Parathyroid adenoma (tissue), 2 donors: ENCODE results near the gene HERC4.

ENCODE experiments used
- H2AFZ ChIP-seq: fragments of 300-600 bp; sonication (generic); one replicate; pipeline ENCODE4 v1.7.0; 2017; ENCODE audit warnings: antibody characterized with exemption, mild to moderate bottlenecking
- H3K27ac ChIP-seq: fragments of 300-600 bp; sonication (generic); one replicate; pipeline ENCODE4 v1.7.0; 2017
- H3K27me3 ChIP-seq: fragments of 300-600 bp; sonication (generic); one replicate; pipeline ENCODE4 v1.7.0; 2017; ENCODE audit warnings: low read length; ENCODE audit not compliant: control insufficient read depth, insufficient read depth
- H3K36me3 ChIP-seq: fragments of 300-600 bp; sonication (generic); one replicate; pipeline ENCODE4 v1.7.0; 2017; ENCODE audit warnings: low read length; ENCODE audit not compliant: control insufficient read depth, insufficient read depth
- H3K4me1 ChIP-seq: fragments of 300-600 bp; sonication (generic); one replicate; pipeline ENCODE4 v1.7.0; 2017; ENCODE audit warnings: control low read depth
- H3K4me2 ChIP-seq: fragments of 300-600 bp; sonication (generic); one replicate; pipeline ENCODE4 v1.7.0; 2017; ENCODE audit warnings: low read length
- H3K4me3 ChIP-seq: fragments of 300-600 bp; sonication (generic); one replicate; pipeline ENCODE4 v1.7.0; 2017; ENCODE audit warnings: low read depth, low read length
- H3K79me2 ChIP-seq: fragments of 300-600 bp; sonication (generic); one replicate; pipeline ENCODE4 v1.7.0; 2017; ENCODE audit warnings: control low read depth
- H3K9ac ChIP-seq: fragments of 300-600 bp; sonication (generic); one replicate; pipeline ENCODE4 v1.7.0; 2017; ENCODE audit warnings: mild to moderate bottlenecking
- H3K9me3 ChIP-seq: fragments of 300-600 bp; sonication (generic); one replicate; pipeline ENCODE4 v1.7.0; 2017; ENCODE audit warnings: low read length; ENCODE audit not compliant: control insufficient read depth
- CTCF ChIP-seq: fragments of 300-600 bp; sonication (generic); IDR thresholded peaks from one replicate; pipeline ENCODE4 v1.7.0; 2017; ENCODE audit warnings: antibody characterized with exemption, mild to moderate bottlenecking
- donor health status: primary hyperparathyroidism.

The HERC4 gene

GRCh38 chr10:68118657-68119056, 43.6 kb upstream of the HERC4 start:
- TF ChIP-seq CTCF, result no peak
- Histone ChIP-seq H3K4me3 (no peak overlapping the region), H3K36me3 (no peaks in the 10 kb centered on the region), H2AFZ (no peak overlapping the region), H3K4me2 (no peak overlapping the region), H3K79me2 (no peaks in the 10 kb centered on the region), H3K9ac (no peak overlapping the region), H3K4me1 (no peaks in the 10 kb centered on the region), H3K27ac (no peak overlapping the region), H3K27me3 (no peaks in the 10 kb centered on the region), H3K9me3 (no peaks in the 10 kb centered on the region)

- no peaks in the 10 kb centered on the region for H3K79me2 ChIP-seq
- no peak overlapping the region for H3K27ac ChIP-seq
- no peak overlapping the region for H3K9ac ChIP-seq
- H3K4me1 ChIP-seq, result no peaks in the 10 kb centered on the region
- H3K27me3 ChIP-seq, result no peaks in the 10 kb centered on the region
- no peak overlapping the region for H3K4me3 ChIP-seq
- H3K36me3 ChIP-seq, result no peaks in the 10 kb centered on the region
- no peak overlapping the region for H2AFZ ChIP-seq
- TF ChIP-seq CTCF, result no peak
- H3K4me2 ChIP-seq, result no peak overlapping the region
- H3K9me3 ChIP-seq, result no peaks in the 10 kb centered on the region
These were observed 37.8 kb upstream of the HERC4 start for GRCh38 chr10:68112837-68113236.

GRCh38 chr10:68111584-68111983, 36.5 kb upstream of the HERC4 start:
- H3K79me2 ChIP-seq, result no peaks in the 10 kb centered on the region
- no peaks in the 10 kb centered on the region for H3K36me3 ChIP-seq
- no peak overlapping the region for H3K4me3 ChIP-seq
- no peak overlapping the region for H3K4me2 ChIP-seq
- no peak for TF ChIP-seq CTCF
- no peak overlapping the region for H3K9ac ChIP-seq
- H3K9me3 ChIP-seq, result no peaks in the 10 kb centered on the region
- no peak overlapping the region for H2AFZ ChIP-seq
- no peaks in the 10 kb centered on the region for H3K27me3 ChIP-seq
- H3K4me1 ChIP-seq, result no peaks in the 10 kb centered on the region
- H3K27ac ChIP-seq, result no peak overlapping the region

GRCh38 chr10:68110027-68110426, 34.9 kb upstream of the HERC4 start:
- Histone ChIP-seq H2AFZ (no peak overlapping the region), H3K27ac (no peak overlapping the region), H3K79me2 (no peaks in the 10 kb centered on the region), H3K27me3 (no peaks in the 10 kb centered on the region), H3K9ac (no peak overlapping the region), H3K36me3 (no peaks in the 10 kb centered on the region), H3K4me1 (no peaks in the 10 kb centered on the region), H3K4me2 (no peak overlapping the region), H3K9me3 (no peaks in the 10 kb centered on the region), H3K4me3 (no peak overlapping the region)
- no peak for TF ChIP-seq CTCF

GRCh38 chr10:68109331-68109730, 34.2 kb upstream of the HERC4 start, which contains the start of gene MYPN:
MYPN (plus strand) TSS chr10:68109488; CDS start chr10:68121439, 11,951 bp downstream.
- no peaks in the 10 kb centered on the region for H3K4me1 ChIP-seq
- no peak within 1 kb of the TSS for H3K27ac ChIP-seq
- no peak within 1 kb of the TSS for H2AFZ ChIP-seq
- H3K9ac ChIP-seq, result no peak within 1 kb of the TSS
- H3K9me3 ChIP-seq, result no peaks in the 10 kb centered on the region
- no peak for TF ChIP-seq CTCF
- H3K4me3 ChIP-seq, result no peak within 1 kb of the TSS
- no peaks in the 10 kb centered on the region for H3K79me2 ChIP-seq
- H3K36me3 ChIP-seq, result no peaks in the 10 kb centered on the region
- no peak within 1 kb of the TSS for H3K4me2 ChIP-seq
- no peaks in the 10 kb centered on the region for H3K27me3 ChIP-seq
